IPS-11a (cell line): Measurements from ENCODE around the gene CCDC201.

Experiments used
- H3K4me3 ChIP-seq: one replicate; pipeline ENCODE4 v1.5.1; 2013; ENCODE audit warnings: low read depth, low read length, control low read depth

CCDC201 gene

DNA sequence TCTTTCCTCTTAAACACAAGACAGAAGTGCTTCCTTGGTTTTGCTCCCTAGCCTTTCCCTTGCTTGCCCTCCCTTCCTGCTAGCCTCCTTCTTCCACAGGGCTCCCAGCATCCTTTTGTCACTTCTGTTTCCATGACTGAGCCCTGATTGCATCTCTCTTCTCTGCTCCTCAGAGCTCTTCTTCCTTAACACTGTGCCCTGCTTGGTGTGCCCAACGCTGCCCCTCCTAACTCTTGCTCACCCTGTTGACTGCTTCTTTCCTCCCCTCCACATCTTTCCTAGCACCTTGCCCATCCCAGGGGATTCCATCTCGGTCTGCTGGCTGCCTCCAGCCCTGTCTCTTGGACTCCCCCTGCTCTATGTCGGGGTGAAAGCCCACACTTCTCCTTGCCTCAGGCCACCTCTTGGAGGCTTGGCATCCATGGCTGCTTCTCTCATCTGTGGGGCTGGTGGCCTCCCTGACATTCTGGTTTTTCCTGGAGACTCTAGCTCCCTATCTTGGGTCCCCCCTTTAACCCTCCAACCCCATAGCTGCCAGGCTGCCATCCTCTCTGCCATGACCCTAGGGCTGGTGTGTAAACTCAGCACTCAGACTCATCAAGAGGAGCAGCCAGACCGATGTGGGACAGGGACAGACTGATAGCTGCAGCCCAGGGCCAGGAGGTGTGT is 21.2 kb upstream of the CCDC201 start:
- no peak overlapping the region for H3K4me3 ChIP-seq

GRCh38 chr7:45893374-45893995 is 20.6 kb upstream of the CCDC201 start:
- no peak overlapping the region for H3K4me3 ChIP-seq

DNA sequence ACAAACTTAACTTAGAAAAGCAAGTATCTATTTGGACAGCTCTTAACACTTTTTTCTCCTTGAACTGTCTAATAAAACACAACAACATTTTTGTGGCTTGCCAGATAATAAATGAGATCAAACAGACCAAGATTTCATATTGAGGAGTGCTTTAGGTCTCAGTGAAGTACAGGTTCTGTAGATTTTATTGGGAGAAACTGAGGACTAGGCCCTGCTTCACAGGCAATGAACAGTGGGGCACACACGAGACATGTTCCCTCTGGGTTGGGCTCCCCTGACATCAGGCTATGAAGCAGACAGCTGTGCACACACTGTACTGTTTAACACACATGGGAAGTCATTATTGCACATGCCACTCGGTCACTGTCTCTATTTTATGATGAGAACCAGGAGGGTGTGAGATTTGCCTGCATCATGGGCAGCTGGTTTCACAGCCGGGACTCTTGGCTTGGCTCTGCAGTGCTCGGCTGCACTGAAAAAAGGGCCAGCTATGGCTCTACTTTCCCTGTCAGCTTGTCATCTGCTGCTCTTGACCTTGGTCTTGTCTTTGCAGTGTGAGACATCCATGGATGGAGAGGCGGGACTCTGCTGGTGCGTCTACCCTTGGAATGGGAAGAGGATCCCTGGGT is 19.6 kb upstream of the CCDC201 start:
- H3K4me3 ChIP-seq: no peak overlapping the region

GRCh38 chr7:45891462-45892402 is 18.9 kb upstream of the CCDC201 start:
- H3K4me3 ChIP-seq: no peak overlapping the region

- H3K4me3 ChIP-seq: no peak overlapping the region
Observed at GRCh38 chr7:45890902-45891461, 18.1 kb upstream of the CCDC201 start.

DNA sequence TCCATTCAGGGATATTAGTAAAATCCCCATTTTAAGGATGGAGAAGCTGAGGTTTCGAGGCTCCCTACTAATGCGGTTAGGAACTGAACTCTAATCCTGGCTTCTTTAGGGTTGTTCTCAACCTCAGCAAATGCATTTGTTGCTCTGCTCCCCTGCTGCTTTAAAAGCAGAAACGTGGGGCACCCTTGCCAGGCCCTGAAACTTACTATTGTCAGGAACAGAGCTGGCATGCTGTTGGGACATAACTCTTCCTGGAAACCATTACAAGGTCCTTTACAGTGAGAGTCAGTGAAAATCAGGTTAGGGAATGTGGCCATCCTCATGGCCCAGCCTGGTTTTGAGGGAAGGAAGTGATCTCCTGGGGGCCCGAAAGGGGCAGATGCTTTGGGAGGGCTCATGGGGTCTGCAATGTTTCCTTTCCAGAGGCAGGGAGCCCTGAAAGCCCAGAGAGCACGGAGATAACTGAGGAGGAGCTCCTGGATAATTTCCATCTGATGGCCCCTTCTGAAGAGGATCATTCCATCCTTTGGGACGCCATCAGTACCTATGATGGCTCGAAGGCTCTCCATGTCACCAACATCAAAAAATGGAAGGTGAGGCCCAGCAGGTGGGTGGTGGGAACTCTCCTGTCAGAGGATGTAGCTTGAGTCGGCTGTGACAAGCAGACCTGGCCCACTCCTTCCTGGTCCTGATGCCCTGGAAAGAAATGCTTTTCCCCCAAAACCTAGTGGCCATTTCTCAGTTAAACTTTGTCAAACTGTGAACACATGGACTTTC is 17.4 kb upstream of the CCDC201 start:
- H3K4me3 ChIP-seq: no peak overlapping the region

- no peak overlapping the region for H3K4me3 ChIP-seq
Observed at GRCh38 chr7:45889367-45890067, 16.6 kb upstream of the CCDC201 start.

GRCh38 chr7:45888993-45889366 is 16.1 kb upstream of the CCDC201 start:
- peak overlapping the region; percentile 42 for H3K4me3 ChIP-seq

- peak within 1 kb of the TSS; percentile 42 for H3K4me3 ChIP-seq
Observed at GRCh38 chr7:45888185-45888992, 15.5 kb upstream of the CCDC201 start, which contains the start of gene IGFBP1. IGFBP1 (plus strand) TSS chr7:45888488; CDS start chr7:45888653, 165 bp downstream.

- H3K4me3 ChIP-seq: no peak overlapping the region
Observed at GRCh38 chr7:45886931-45887667, 14.2 kb upstream of the CCDC201 start.

GRCh38 chr7:45885264-45885882 is 12.5 kb upstream of the CCDC201 start:
- no peak overlapping the region for H3K4me3 ChIP-seq

DNA sequence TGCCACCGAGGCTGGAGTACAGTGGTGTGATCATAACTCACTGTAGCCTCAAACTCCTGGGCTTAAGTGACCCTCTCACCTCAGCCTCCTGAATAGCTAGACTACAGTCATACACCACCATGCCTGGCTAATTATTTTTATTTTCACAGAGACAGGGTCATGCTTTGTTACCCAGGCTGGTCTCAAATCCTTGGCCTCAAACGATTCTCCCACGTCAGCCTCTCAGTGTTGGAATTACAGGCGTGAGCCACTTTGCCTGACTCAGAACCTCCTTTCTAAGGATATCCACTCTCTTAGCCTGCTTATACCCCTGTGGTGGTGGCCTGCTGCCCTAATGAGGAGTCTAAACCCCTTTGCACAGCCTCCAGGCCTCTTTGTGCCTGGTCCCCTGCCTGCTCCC is 11.3 kb upstream of the CCDC201 start:
- no peak overlapping the region for H3K4me3 ChIP-seq

DNA sequence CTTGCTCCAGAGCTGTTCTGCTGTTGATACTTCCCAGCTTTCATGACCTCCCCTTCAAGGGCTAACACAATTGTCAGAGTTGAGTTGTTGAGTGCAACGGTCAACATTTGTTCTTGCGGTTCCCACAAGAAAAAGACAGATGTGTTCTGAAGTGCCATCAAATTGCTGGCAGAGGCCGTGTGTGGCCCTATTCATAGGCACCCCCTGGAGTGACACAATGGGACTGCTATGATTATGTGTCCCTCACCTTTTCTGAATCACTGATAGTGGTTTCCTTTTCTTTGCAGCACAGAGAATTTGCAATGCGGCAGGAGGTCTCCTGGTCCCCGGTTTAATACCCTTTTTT is 9.6 kb upstream of the CCDC201 start:
- H3K4me3 ChIP-seq: no peak overlapping the region

DNA sequence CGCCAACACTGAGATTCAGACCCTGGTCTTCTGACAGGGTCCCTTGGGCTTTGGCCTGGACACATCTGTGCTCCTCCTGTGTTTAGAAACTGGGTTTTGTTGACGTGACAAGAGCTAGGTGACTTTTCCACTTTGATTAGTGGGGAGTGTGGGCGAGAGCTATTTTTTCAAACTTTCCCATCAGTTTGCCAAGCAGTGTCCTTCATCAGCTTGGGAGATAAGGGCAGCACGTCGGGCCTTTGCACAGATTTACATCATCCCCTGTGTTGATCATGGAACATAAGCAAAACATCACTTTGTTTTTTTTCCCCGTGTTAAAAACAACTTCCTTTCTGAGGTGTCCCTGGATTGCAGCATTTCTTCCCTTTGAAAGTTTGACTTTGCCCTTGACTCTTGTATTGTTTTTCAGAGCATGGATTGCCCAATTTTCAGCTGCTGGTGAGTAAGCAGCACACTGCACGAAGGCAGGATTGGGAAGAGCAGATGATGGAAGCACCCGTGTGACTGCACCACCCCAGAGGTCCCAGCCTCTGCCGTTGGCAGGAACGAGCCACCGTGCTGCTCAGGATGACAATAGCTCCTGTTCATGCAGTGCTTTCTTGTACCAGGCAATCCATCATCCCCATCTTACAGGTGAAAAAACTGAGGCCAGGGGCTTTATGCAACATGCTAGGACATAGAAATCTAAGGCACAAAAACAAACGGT is 9.0 kb upstream of the CCDC201 start:
- H3K4me3 ChIP-seq: no peak overlapping the region

DNA sequence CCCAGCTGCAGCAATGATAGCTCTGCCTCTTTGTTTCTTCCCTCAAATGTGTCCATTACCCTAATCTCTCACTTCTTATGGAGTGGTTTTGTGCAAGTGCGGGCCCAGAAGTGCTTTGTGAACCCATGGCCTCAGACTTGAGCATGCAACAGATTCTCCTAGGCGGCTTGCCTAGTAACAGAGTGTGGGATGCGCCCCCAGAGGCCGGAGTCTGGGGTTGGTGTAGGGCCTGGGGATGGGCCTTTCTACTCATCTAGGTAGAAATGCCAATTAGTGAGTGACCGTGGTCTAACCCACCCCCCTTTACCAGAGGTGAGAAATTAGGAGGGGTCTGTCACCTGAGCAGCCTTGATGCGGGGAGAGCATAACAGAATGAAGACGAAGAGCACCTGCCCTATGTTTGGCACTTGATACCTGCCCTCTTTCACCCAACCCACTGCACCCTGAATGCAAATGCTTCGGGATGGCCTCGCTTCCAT is 8.4 kb upstream of the CCDC201 start:
- H3K4me3 ChIP-seq: no peak overlapping the region

GRCh38 chr7:45880433-45880860 is 7.6 kb upstream of the CCDC201 start:
- H3K4me3 ChIP-seq: no peak overlapping the region
